Heart right ventricle (tissue), 16 donors: ENCODE data around the gene SLC22A17. TPM values are rescaled to one million over a fixed set of nuclear protein-coding genes. Genes with fewer than 3 reads are reported as not detected.

ENCODE experiments used
- ATAC-seq, 8 donors: fragments of 200-7000 bp; cut with Tn5 transposase; one replicate each; pipeline ENCODE4 v1.9.1; 2020; ENCODE audit warnings: mild to moderate bottlenecking in 8 of 8, moderate library complexity in 8 of 8, moderate number of reproducible peaks in 1 of 8
- DNase-seq, 2 donors: peaks; one replicate each; pipeline ENCODE4 v3.0.0-alpha.2; 2020
- H3K27ac ChIP-seq, 10 donors: fragments of 200-600 bp; sonication (generic) in 2 of 10; one replicate each; pipeline versions ENCODE4 v1.5.0 to v1.8.0; 2020 to 2022; ENCODE audit warnings: mild to moderate bottlenecking in 3 of 10
- H3K27me3 ChIP-seq, 7 donors: fragments of 200-600 bp; one replicate each; pipeline ENCODE4 v1.8.0; 2021 to 2022; ENCODE audit warnings: mild to moderate bottlenecking in 2 of 7
- H3K36me3 ChIP-seq, 9 donors: fragments of 200-600 bp; sonication (generic) in 1 of 9; one replicate each; pipeline versions ENCODE4 v1.5.0 to v1.8.0; 2020 to 2022; ENCODE audit warnings: mild to moderate bottlenecking in 2 of 9
- H3K4me1 ChIP-seq, 9 donors: fragments of 200-600 bp; sonication (generic) in 1 of 9; one replicate each; pipeline versions ENCODE4 v1.5.0 to v1.8.0; 2020 to 2022; ENCODE audit warnings: mild to moderate bottlenecking in 4 of 9
- H3K4me3 ChIP-seq, 10 donors: fragments of 200-600 bp; sonication (generic) in 2 of 10; one replicate each; pipeline versions ENCODE4 v1.5.0 to v1.8.0; 2020 to 2022; ENCODE audit warnings: mild to moderate bottlenecking in 7 of 10, moderate library complexity in 2 of 10
- H3K9me3 ChIP-seq, 11 donors: fragments of 200-600 bp in 10 of 11; sonication (generic) in 2 of 11; one replicate each; pipeline versions ENCODE4 v1.5.0 to v1.8.0; 2013 to 2022; ENCODE audit warnings: mild to moderate bottlenecking in 2 of 11, control low read depth in 1 of 11, moderate library complexity in 1 of 11
- WGBS, 2 donors: extraction: QIAGEN DNeasy Blood & Tissue Kit; methylation state at CpG; one replicate each; pipeline ENCODE4 v1.1.7; 2013; ENCODE audit warnings: inconsistent platforms in 1 of 2; 5-methylcytosine and 5-hydroxymethylcytosine counted together
- intact Hi-C, 10 donors: fragments of 100-400 bp; cut with DNase I; formaldehyde crosslinking; loops; one replicate each; pipeline versions ENCODE4 v1.11.1 to v1.14.2; 2022
- polyA plus RNA-seq, 2 donors: library from polyadenylated mRNA; stranded (reverse); fragments of 200-250 nt; gene quantifications; one replicate each; pipeline ENCODE4 v1.2.3, GENCODE V29; 2013
- total RNA-seq, 10 donors: library from RNA; stranded (reverse); fragmentation: NEBNext Ultra II Directional in 3 of 10; extraction: Animal tissue kit (Norgen Biotek cat#: 25700) in 3 of 10; gene quantifications; one replicate each; pipeline versions ENCODE4 v1.2.1 to v1.2.4, GENCODE V29; 2021 to 2023
- TF ChIP-seq, protein P1 (sequence below), 9 donors: fragments of 200-600 bp; sonication (generic) in 2 of 9; IDR thresholded peaks; one replicate each; pipeline versions ENCODE4 v1.5.0 to v1.8.0; 2021 to 2022; ENCODE audit warnings: antibody characterized with exemption in 9 of 9, mild to moderate bottlenecking in 5 of 9, moderate library complexity in 1 of 9
- donor health status: Arrhythmogenic right ventricular cardiomyopathy.
- donor health status: ischemic (EF 13 %, LVEDD 7.1; RV severe dilation, severe dysfunction).
- donor health status: healthy with polysubstance abuse.
- donor health status: DM: no; HTN: yes; CAD: no.
- donor health status: DM: no; HTN: no; CAD: no.
- donor health status: ischemic (EF 25% LVEDD 6.9; RV normal size, moderate dysfunction).
- donor health status: ischemic (EF 25% LVEDD 5.7; RV mildly dilated, moderate dysfunction).
- donor health status: healthy.
- donor health status: DM: yes; HTN: yes; CAD: no.
- donor health status: Ischemic cardiomyopathy.
- donor health status: ischemic (EF 35%, LVEDD 5.7; RV mildly dilated, moderate dysfunction).
- donor health status: nonischemic (EF 11% LVEDD 7.7; RV severe dilation, severe dysfunction).
- donor health status: DM: yes; HTN: yes; CAD: no.
- donor health status: PGD.
- donor health status: ischemic (EF 29% LVEDD 5.4; RV normal size, mild dysfunction).
- donor health status: nonischemic (EF 23%, LVEDD 6.1; RV moderate dilation, normal function).

Gene SLC22A17
- total and polyA plus RNA-seq, 12 donors, result 4.8 to 18.9 (median 9.8) TPM

DNA sequence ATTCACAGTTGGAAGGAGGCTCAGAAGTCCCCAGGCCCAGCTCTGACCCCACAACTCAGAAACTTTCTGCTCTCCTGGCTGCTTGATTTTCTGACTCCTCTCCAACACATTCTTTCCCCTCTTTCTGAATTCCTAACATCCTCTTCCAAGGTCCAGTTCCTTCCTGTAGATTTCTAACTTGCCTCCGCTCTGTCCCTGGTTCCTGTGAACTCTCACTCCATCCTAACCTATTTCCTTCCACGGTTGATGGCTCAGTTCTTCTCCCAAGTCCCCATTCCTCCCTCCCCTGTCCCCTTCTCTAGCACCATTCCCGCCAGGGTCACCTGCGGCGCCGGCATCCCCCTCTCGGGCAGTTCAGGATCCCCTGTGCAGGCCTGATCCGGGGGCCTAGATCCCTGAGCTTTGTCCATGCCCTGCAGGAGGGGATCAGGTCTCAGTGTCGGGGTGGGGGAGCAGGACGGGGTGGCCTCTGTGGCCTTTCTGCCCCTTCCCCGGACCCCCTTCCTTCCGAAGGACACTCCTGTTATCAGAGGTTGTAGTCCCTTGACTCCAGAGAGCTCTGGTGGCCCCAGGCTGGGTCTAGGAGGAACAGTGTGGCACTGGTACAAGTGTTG is 6.0 kb upstream of the SLC22A17 start:
- intact Hi-C loops, result no loop called here
- DNase-seq, result no peak
- Histone ChIP-seq H3K36me3 (peaks cover 0 to 20% (median 0%) of the 10 kb centered on the region in 9 donors), H3K27ac (no peak overlapping the region), H3K27me3 (peaks cover 0 to 19% (median 0%) of the 10 kb centered on the region in 7 donors), H3K9me3 (no peaks in the 10 kb centered on the region), H3K4me1 (peaks cover 0 to 16% (median 3%) of the 10 kb centered on the region in 9 donors), H3K4me3 (no peak overlapping the region)
- TF ChIP-seq, protein P1, sequence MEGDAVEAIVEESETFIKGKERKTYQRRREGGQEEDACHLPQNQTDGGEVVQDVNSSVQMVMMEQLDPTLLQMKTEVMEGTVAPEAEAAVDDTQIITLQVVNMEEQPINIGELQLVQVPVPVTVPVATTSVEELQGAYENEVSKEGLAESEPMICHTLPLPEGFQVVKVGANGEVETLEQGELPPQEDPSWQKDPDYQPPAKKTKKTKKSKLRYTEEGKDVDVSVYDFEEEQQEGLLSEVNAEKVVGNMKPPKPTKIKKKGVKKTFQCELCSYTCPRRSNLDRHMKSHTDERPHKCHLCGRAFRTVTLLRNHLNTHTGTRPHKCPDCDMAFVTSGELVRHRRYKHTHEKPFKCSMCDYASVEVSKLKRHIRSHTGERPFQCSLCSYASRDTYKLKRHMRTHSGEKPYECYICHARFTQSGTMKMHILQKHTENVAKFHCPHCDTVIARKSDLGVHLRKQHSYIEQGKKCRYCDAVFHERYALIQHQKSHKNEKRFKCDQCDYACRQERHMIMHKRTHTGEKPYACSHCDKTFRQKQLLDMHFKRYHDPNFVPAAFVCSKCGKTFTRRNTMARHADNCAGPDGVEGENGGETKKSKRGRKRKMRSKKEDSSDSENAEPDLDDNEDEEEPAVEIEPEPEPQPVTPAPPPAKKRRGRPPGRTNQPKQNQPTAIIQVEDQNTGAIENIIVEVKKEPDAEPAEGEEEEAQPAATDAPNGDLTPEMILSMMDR (IDR thresholded peaks at IDR 0.05), result no peak
- WGBS, 2 donors, result 81 to 85% methylated on average over 12 of the region's 12 CpGs
- ATAC-seq, result peak in 1 of 8 donors; percentile 14

DNA sequence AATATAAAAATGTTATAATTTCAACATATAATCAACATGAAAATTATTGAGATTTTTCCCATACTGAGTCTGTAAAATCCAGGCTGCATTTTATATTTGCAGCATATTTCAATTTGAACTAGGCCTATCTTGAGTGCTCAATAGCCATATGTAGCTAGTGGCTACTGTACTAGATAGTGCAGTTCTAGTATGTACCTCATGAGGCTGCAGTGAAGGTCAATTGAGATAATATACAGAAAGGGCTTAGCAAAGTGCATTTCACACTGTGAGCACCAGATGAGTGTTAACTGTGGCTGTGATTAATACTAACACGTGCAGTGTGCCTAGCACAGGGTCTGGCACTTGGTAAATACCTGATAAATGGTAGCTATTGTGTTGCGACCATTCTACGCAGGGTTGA is 5.4 kb upstream of the SLC22A17 start:
- WGBS, 2 donors, result 68 to 73% methylated on average over 3 of the region's 3 CpGs

DNA sequence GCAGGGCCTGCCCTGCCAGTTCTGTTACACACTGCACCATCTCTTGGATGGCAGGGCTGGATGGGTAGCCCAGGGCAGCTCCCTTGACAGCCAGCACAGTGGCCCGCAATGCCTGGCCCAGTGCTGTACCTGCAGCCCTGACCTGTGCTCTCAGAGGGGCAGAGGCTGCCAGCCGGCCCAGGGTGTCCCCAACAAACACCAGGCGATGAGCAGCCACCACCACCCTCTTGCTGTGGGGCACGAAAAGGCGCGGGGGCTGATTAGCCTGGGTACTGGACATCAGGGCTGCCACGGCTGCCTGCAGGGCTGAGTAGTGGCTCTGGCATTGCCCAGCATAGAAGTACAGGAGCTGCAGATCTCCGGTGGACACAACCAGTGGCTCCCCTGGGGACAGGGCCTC is 4.6 kb upstream of the SLC22A17 start:
- H3K27ac ChIP-seq, result no peak overlapping the region
- H3K4me3 ChIP-seq, result no peak overlapping the region
- WGBS, 2 donors, result 84 to 88% methylated on average over 8 of the region's 8 CpGs
- DNase-seq (no peak), ATAC-seq (peak in 1 of 8 donors; percentile 11)
- intact Hi-C loops, result no loop called here
- TF ChIP-seq, protein P1 (IDR thresholded peaks at IDR 0.05), result no peak
- no peaks in the 10 kb centered on the region for H3K9me3 ChIP-seq
- peaks cover 0 to 25% (median 0%) of the 10 kb centered on the region in 7 donors for H3K27me3 ChIP-seq
- peaks cover 0 to 20% (median 0%) of the 10 kb centered on the region in 9 donors for H3K36me3 ChIP-seq
- peaks cover 0 to 20% (median 7%) of the 10 kb centered on the region in 9 donors for H3K4me1 ChIP-seq

More for the DNA sequence above, 5.4 kb upstream of the SLC22A17 start:
- Histone ChIP-seq H3K36me3 (peaks cover 0 to 20% (median 0%) of the 10 kb centered on the region in 9 donors), H3K9me3 (no peaks in the 10 kb centered on the region), H3K27ac (no peak overlapping the region), H3K4me3 (no peak overlapping the region), H3K27me3 (peaks cover 0 to 17% (median 0%) of the 10 kb centered on the region in 7 donors), H3K4me1 (peaks cover 0 to 13% (median 0%) of the 10 kb centered on the region in 9 donors)
- TF ChIP-seq, protein P1 (IDR thresholded peaks at IDR 0.05), result peak in 1 of 9 donors; percentile 11
- DNase-seq (no peak), ATAC-seq (peak in 4 of 8 donors; percentile 36 to 69 (median 48))
- intact Hi-C loops, result no loop called here

DNA sequence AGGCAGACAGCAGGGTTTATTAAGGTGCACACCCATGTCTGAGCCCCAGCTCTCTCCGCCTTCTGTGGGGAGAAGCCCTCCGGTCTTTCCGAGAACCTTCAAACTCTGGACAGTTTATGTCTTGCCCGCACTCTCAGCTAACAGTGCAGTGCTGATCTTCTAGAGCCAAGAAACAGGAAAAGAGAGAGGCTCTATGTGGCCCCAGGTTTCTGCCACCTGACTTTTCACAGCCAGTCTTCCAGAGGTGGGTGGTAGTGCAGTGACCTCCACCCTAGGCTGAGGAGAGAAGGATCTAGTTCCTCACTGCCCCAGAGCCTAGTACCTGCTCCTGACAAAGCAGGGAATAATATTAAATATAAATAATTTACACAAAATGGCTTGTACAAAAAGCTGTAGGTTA is 4.0 kb upstream of the SLC22A17 start:
- DNase-seq (no peak), ATAC-seq (no peak)

More for the DNA sequence above, 4.0 kb upstream of the SLC22A17 start:
- H3K36me3 ChIP-seq, result peaks cover 0 to 20% (median 0%) of the 10 kb centered on the region in 9 donors
- peaks cover 0 to 26% (median 9%) of the 10 kb centered on the region in 9 donors for H3K4me1 ChIP-seq
- no peak overlapping the region for H3K4me3 ChIP-seq
- intact Hi-C loops, result no loop called here
- 99 to 100% methylated on average over 4 of the region's 4 CpGs for WGBS, 2 donors
- no peaks in the 10 kb centered on the region for H3K9me3 ChIP-seq
- TF ChIP-seq, protein P1 (IDR thresholded peaks at IDR 0.05), result no peak
- no peak overlapping the region for H3K27ac ChIP-seq
- H3K27me3 ChIP-seq, result peaks cover 0 to 31% (median 0%) of the 10 kb centered on the region in 7 donors
